ENCODE data around the gene NFXL1. TPM values are rescaled to one million over a fixed set of nuclear protein-coding genes. Genes with fewer than 3 reads are reported as not detected.

The NFXL1 gene
- total and polyA plus RNA-seq, 2 experiments from 2014 or later, result 8.6 to 14.4 TPM

DNA sequence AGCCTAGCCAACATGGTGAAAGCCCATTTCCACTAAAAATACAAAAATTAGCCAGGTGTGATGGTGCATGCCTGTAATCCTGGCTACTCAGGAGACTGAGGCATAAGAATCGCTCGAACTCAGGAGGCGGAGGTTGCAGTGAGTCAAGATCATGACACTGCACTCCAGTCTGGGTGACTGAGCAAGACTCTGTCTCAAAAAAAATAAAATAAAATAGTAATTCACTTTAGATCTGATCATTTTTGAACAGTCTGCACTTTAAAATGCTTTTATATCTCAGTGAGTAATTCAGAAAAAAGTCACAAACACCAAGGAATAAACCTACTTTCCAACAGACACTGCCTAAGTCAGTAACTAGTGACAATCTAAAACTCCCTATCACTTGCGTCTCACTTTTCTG, 50.9 kb downstream of the NFXL1 start:
- H3K27ac ChIP-seq, result no peak overlapping the region
- no peaks in the 10 kb centered on the region for H3K9me3 ChIP-seq (ENCODE audit: low read depth)
- TF ChIP-seq, protein P1, sequence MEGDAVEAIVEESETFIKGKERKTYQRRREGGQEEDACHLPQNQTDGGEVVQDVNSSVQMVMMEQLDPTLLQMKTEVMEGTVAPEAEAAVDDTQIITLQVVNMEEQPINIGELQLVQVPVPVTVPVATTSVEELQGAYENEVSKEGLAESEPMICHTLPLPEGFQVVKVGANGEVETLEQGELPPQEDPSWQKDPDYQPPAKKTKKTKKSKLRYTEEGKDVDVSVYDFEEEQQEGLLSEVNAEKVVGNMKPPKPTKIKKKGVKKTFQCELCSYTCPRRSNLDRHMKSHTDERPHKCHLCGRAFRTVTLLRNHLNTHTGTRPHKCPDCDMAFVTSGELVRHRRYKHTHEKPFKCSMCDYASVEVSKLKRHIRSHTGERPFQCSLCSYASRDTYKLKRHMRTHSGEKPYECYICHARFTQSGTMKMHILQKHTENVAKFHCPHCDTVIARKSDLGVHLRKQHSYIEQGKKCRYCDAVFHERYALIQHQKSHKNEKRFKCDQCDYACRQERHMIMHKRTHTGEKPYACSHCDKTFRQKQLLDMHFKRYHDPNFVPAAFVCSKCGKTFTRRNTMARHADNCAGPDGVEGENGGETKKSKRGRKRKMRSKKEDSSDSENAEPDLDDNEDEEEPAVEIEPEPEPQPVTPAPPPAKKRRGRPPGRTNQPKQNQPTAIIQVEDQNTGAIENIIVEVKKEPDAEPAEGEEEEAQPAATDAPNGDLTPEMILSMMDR (IDR thresholded peaks at IDR 0.05; ENCODE audit: low read depth, low read length), result no peak

GRCh38 chr4:47862297-47862696, 52.1 kb downstream of the NFXL1 start:
- no peak overlapping the region for H3K27ac ChIP-seq
- H3K9me3 ChIP-seq (ENCODE audit: low read depth), result no peaks in the 10 kb centered on the region
- no peaks in the 10 kb centered on the region for H3K4me1 ChIP-seq (ENCODE audit: low read depth)
- H3K36me3 ChIP-seq, result no peaks in the 10 kb centered on the region
- no peaks in the 10 kb centered on the region for H3K27me3 ChIP-seq
- DNase-seq (ENCODE audit: low read depth in 1 of 2, low spot score in 1 of 2), result peak in 1 of 2 donors; percentile 19
- H3K4me3 ChIP-seq, result no peak overlapping the region
- TF ChIP-seq, protein P1 (IDR thresholded peaks at IDR 0.05; ENCODE audit: low read depth, low read length), result no peak

More for the DNA sequence above, 50.9 kb downstream of the NFXL1 start:
- DNase-seq (ENCODE audit: low read depth in 1 of 2, low spot score in 1 of 2), result no peak
- no peak overlapping the region for H3K4me3 ChIP-seq
- no peaks in the 10 kb centered on the region for H3K4me1 ChIP-seq (ENCODE audit: low read depth)
- H3K27me3 ChIP-seq, result no peaks in the 10 kb centered on the region
- H3K36me3 ChIP-seq, result no peaks in the 10 kb centered on the region

GRCh38 chr4:47860305-47860704, 54.1 kb downstream of the NFXL1 start:
- TF ChIP-seq, protein P1 (IDR thresholded peaks at IDR 0.05; ENCODE audit: low read depth, low read length), result no peak
- no peak for DNase-seq (ENCODE audit: low read depth in 1 of 2, low spot score in 1 of 2)
- Histone ChIP-seq H3K27ac (no peak overlapping the region), H3K27me3 (no peaks in the 10 kb centered on the region), H3K9me3 (ENCODE audit: low read depth) (no peaks in the 10 kb centered on the region), H3K4me3 (no peak overlapping the region), H3K4me1 (ENCODE audit: low read depth) (peaks cover 5% of the 10 kb centered on the region), H3K36me3 (no peaks in the 10 kb centered on the region)

DNA sequence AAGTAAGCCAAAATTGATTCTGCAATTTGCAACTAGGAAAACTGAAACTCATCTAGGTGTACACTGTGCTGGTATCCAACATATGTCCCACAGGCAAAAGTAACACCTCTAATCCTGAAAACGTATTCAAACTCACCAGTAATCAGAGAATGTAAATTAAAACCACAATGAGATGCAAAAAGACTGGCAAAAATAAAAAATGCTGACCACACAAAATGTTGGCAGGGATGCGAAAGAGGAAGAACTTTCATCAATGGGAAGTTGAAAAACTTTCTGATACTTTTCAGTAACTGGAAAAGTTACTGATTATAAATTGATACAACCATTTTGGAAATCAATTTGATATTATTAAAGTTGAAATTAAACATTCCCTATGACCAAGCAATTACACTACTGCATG, 56.4 kb downstream of the NFXL1 start:
- no peak overlapping the region for H3K27ac ChIP-seq
- DNase-seq (ENCODE audit: low read depth in 1 of 2, low spot score in 1 of 2), result no peak
- peaks cover 5% of the 10 kb centered on the region for H3K4me1 ChIP-seq (ENCODE audit: low read depth)
- no peaks in the 10 kb centered on the region for H3K27me3 ChIP-seq
- TF ChIP-seq, protein P1 (IDR thresholded peaks at IDR 0.05; ENCODE audit: low read depth, low read length), result no peak
- H3K9me3 ChIP-seq (ENCODE audit: low read depth), result no peaks in the 10 kb centered on the region
- H3K36me3 ChIP-seq, result peaks cover 7% of the 10 kb centered on the region
- H3K4me3 ChIP-seq, result no peak overlapping the region

- H3K27ac ChIP-seq, result no peak overlapping the region
- no peak overlapping the region for H3K4me3 ChIP-seq
- peaks cover 5% of the 10 kb centered on the region for H3K4me1 ChIP-seq (ENCODE audit: low read depth)
- peaks cover 7% of the 10 kb centered on the region for H3K36me3 ChIP-seq
- no peaks in the 10 kb centered on the region for H3K9me3 ChIP-seq (ENCODE audit: low read depth)
- no peaks in the 10 kb centered on the region for H3K27me3 ChIP-seq
- TF ChIP-seq, protein P1 (IDR thresholded peaks at IDR 0.05; ENCODE audit: low read depth, low read length), result no peak
- no peak for DNase-seq (ENCODE audit: low read depth in 1 of 2, low spot score in 1 of 2)
Measured at GRCh38 chr4:47856713-47857112, 57.7 kb downstream of the NFXL1 start.

- Histone ChIP-seq H3K9me3 (ENCODE audit: low read depth) (no peaks in the 10 kb centered on the region), H3K27me3 (no peaks in the 10 kb centered on the region), H3K36me3 (peaks cover 10% of the 10 kb centered on the region), H3K27ac (no peak overlapping the region), H3K4me3 (no peak overlapping the region), H3K4me1 (ENCODE audit: low read depth) (peaks cover 5% of the 10 kb centered on the region)
- TF ChIP-seq, protein P1 (IDR thresholded peaks at IDR 0.05; ENCODE audit: low read depth, low read length), result no peak
- no peak for DNase-seq (ENCODE audit: low read depth in 1 of 2, low spot score in 1 of 2)
Measured at GRCh38 chr4:47855350-47855749, 59.0 kb downstream of the NFXL1 start.
